Activated naive CD8-positive, alpha-beta T cell (primary cell): ENCODE measurements around the gene TET1.
"Not testable (repeated sequence)": the region's sequence is repeated elsewhere in the genome, so short reads cannot be mapped to it uniquely, and the experiment has no call there.

ENCODE experiments used
- H3K27ac Mint-ChIP-seq: one replicate; pipeline ENCODE4 v1.8.0; 2021; ENCODE audit warnings: mixed read lengths
- H3K27me3 Mint-ChIP-seq: one replicate; pipeline ENCODE4 v1.8.0; 2021; ENCODE audit warnings: mixed read lengths
- H3K36me3 Mint-ChIP-seq: one replicate; pipeline ENCODE4 v1.8.0; 2021; ENCODE audit warnings: mixed read lengths
- H3K4me1 Mint-ChIP-seq: one replicate; pipeline ENCODE4 v1.8.0; 2021; ENCODE audit warnings: low read depth, mixed read lengths
- H3K4me3 Mint-ChIP-seq: one replicate; pipeline ENCODE4 v1.8.0; 2021; ENCODE audit warnings: mild to moderate bottlenecking, mixed read lengths
- H3K9me3 Mint-ChIP-seq: one replicate; pipeline ENCODE4 v1.8.0; 2021; ENCODE audit warnings: low read depth, mixed read lengths

The TET1 gene

DNA sequence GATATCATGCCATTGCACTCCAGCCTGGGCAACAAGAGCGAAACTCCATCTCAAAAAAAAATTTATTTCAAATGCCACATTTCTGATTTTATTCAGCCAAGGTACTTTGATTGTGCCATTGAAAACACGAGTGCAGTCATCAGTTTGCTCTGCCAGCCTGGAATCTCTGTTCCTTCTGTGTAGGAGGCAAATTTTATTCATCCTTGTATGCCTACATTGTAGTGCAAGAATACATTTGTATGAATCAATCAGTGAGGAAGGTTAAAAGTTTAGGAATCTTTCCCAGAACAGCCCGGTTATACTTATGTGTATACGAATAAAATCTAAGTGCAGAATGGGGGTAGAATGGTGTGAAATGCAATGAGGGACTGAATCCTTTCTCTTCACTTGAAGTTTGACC lies 886 bp upstream of the TET1 start:
- Mint-ChIP-seq H3K4me1 (peaks cover 28% of the 10 kb centered on the region), H3K36me3 (peaks cover 2% of the 10 kb centered on the region), H3K27me3 (peaks cover 33% of the 10 kb centered on the region), H3K4me3 (peak overlapping the region; percentile 74), H3K9me3 (no peaks in the 10 kb centered on the region), H3K27ac (no peak overlapping the region)

DNA sequence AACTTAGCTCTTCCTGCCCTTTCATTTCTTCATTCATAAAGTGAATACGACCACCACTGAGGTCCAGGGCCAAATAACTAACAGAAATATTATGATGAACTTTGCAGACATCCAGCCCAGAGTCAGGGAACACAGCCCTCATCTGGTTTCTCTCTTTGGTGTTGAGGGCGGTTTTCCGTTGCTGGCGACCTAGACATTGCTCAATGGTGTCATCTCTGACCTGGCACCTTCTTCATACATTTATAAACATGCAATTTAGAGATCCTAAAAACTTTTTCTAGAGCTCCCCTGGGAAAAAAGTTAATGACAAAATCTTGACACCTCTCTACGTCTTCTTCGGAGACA lies 324 bp upstream of the TET1 start:
- peaks cover 37% of the 10 kb centered on the region for H3K27me3 Mint-ChIP-seq
- H3K27ac Mint-ChIP-seq, result no peak overlapping the region
- peak overlapping the region; percentile 74 for H3K4me3 Mint-ChIP-seq
- no peaks in the 10 kb centered on the region for H3K9me3 Mint-ChIP-seq
- peaks cover 2% of the 10 kb centered on the region for H3K36me3 Mint-ChIP-seq
- H3K4me1 Mint-ChIP-seq, result peaks cover 28% of the 10 kb centered on the region

DNA sequence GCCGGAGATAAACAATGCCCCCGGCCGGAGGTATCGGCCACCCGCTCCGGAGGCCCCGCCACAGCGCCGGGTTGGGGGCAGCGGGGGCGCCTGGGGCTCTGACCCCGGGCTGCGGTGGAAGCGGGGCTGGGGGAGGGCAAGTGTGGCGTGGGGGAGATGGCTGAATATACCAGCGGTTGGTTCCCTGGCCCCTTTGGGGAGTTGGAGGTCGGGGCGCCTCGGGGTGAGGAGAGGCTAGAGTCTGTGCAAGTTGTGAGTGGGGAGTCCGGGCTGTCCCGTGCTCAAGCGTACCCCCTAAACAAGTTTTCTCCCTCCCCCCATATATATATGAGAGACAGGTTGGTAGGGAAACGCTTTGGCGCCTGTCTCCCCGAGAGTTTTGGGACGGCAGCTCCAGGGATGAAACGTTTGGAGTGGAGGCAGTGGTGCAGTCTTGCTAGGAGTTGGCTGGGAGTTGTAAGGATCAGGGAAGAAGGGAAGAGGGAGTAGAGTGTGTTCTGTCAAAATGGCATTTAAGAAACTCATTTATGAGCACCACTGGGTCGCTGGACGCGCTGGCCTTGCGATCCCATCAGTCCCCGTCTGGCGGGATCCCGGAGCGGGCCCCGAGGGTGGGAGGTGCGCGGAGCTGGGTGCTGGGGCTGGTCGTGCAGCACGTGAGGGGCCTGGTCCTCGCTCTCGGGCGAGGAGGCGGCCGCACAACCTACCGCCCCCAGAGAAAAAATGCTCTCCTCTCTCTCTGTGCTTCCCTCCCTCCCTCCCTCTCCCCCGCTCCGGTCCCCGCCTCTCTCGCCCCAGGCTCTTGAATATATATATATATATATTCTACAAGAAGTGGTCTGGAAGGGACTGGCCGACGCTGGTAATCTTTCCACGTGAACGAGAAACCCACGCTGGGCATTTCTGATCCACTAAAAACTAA lies 1.1 kb downstream of the TET1 start:
- Mint-ChIP-seq H3K4me1 (peaks cover 28% of the 10 kb centered on the region), H3K9me3 (no peaks in the 10 kb centered on the region), H3K36me3 (peaks cover 2% of the 10 kb centered on the region), H3K4me3 (peak overlapping the region; percentile 87), H3K27me3 (peaks cover 40% of the 10 kb centered on the region), H3K27ac (no peak overlapping the region)

DNA sequence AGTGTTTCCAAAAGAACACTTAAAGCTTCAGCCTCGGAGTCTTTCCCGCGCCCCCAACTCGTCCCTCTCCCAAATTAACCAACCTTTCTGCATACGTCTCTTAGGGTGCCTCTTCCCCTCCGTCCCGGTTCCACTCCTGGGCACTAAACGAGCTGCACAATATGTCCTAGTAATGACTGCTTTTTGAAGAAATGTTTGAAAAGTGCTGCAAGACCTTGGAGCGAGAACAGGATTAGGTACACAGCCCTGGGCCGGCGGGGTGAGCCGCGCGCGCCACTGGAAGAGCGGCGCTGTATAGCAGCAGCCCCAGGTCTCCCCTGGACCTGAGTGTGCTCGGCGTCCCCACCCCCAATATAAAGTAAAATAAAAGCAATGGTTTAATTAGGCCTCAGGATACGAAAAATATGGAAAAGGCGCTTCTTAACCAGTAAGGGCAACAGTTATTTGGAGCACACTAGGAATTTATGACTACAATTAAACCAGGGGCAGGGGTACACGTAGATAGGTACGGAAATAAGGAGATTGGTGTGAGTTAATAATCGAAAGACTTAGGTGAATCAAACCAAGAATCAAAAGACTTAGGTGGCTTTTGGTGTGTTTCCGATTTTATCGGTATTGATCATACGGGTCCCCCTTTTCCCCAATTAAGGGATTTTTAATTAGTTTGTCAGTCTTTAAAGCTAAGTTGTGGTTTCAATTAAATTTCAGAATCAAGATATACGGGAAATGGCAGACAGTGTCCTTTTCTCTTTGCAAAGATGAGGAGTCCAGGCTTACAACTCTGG lies 1.9 kb downstream of the TET1 start:
- Mint-ChIP-seq H3K36me3 (peaks cover 2% of the 10 kb centered on the region), H3K27me3 (peaks cover 40% of the 10 kb centered on the region), H3K4me1 (peaks cover 28% of the 10 kb centered on the region), H3K4me3 (peak overlapping the region; percentile 79), H3K27ac (no peak overlapping the region), H3K9me3 (no peaks in the 10 kb centered on the region)

DNA sequence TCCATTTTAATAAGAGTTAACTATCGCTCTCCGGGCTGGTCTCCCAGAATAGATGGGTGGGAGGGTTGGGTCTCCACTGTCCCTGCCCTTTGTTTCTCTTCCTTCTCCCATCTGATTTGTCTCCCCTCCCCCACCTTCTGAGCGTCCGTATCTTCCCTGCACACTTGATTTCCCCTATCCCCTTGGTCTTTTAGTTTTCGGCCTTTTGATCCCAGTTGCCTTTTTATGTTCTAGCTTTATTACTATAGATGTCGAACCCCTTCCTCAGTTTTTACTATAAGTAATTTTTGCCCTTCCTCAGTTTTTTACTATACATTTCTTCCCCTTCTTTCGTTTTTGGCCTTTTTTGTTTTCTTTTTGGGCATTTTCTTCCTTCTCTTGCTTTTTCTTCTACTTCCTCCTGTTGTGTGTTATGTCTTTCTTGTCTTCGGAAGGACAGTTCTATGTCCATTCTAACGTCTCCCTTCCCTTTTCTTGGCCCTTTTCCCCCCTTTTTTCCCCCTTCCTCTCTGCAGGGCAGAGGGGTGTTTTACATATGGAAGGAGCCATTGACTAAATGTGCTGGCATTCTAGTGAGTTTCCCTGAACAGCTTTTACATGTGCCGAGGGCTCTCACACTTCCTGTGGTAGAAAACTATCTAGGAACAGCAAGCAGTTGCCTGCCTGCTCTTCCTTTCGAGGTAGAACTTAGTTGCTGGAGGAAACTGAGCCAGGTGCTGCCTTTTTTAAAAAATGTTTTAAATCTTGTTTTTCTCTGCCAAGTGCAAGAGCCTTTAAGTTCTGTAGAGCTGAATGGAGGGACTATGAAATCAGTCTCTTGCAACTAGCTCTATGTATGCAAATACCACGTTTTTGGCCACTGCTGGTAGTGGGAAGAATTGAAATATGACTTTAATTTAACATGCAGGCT lies 2.8 kb downstream of the TET1 start:
- H3K4me1 Mint-ChIP-seq, result peaks cover 28% of the 10 kb centered on the region
- H3K9me3 Mint-ChIP-seq, result no peaks in the 10 kb centered on the region
- no peak overlapping the region for H3K27ac Mint-ChIP-seq
- peak overlapping the region; percentile 79 for H3K4me3 Mint-ChIP-seq
- H3K36me3 Mint-ChIP-seq, result peaks cover 2% of the 10 kb centered on the region
- H3K27me3 Mint-ChIP-seq, result peaks cover 40% of the 10 kb centered on the region

DNA sequence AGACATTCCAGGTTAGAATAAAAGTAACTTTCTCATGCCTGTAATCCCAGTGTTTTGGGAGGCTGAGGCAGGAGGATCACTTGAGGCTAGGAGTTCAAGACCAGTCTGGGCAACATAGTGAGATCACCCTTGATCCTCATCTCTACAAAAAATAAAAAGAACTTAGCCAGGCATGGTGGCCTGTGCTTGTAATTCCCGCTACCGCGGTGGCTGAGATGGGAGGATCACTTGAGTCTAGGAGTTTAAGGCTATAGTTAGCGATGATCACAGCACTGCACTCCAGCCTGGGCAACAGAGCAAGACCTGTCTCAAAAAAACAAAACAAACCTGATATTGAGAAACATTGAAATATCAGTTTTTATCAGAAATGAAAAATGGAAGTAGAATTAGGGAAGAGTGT lies 4.6 kb downstream of the TET1 start:
- H3K9me3 Mint-ChIP-seq, result no peaks in the 10 kb centered on the region
- peaks cover 27% of the 10 kb centered on the region for H3K27me3 Mint-ChIP-seq
- peaks cover 2% of the 10 kb centered on the region for H3K36me3 Mint-ChIP-seq
- no peak overlapping the region for H3K4me3 Mint-ChIP-seq
- peaks cover 24% of the 10 kb centered on the region for H3K4me1 Mint-ChIP-seq
- H3K27ac Mint-ChIP-seq, result no peak overlapping the region

DNA sequence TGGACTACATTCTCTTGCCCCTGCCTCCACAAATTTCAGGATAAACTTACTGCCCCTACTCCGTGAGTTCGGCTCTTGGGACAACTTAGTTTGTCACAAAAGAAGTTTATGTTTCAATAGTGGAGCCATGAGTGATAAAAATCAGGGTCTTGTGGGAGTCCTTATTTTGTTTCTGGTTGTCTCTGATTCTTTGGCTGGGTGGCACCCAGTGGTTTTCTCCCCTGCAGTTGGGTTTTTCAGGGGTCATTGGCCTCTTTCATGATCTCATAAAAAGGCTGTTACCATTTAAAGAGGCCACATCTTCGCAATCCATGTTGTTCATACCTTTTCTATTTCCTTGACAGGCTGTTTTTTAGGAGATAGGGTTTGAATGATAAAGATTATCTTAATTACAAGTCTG lies 5.5 kb downstream of the TET1 start:
- Mint-ChIP-seq H3K4me1 (peaks cover 21% of the 10 kb centered on the region), H3K4me3 (no peak overlapping the region), H3K27me3 (peaks cover 24% of the 10 kb centered on the region), H3K27ac (no peak overlapping the region), H3K36me3 (peaks cover 2% of the 10 kb centered on the region), H3K9me3 (no peaks in the 10 kb centered on the region)

DNA sequence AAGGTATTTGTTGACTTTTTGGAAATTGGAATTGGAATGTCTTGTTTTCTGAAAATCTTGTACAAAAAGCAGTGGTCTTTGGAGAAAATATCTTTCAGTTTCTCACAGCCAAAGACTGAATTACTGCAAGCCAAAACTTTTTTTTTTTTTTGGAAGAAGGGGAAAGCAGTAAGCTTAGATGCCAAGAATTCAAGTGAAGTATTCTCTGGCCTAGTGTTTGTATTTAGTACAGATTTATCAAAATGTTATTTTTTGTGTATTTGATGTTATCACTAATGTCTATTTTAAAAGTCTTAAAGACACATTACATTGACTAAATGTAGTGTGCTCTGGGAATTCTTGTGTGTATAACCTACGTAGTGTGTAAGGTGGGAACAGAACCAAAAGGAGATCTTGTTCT lies 6.2 kb downstream of the TET1 start:
- Mint-ChIP-seq H3K27me3 (peaks cover 21% of the 10 kb centered on the region), H3K4me1 (peaks cover 18% of the 10 kb centered on the region), H3K9me3 (no peaks in the 10 kb centered on the region), H3K27ac (no peak overlapping the region), H3K36me3 (no peaks in the 10 kb centered on the region), H3K4me3 (no peak overlapping the region)

DNA sequence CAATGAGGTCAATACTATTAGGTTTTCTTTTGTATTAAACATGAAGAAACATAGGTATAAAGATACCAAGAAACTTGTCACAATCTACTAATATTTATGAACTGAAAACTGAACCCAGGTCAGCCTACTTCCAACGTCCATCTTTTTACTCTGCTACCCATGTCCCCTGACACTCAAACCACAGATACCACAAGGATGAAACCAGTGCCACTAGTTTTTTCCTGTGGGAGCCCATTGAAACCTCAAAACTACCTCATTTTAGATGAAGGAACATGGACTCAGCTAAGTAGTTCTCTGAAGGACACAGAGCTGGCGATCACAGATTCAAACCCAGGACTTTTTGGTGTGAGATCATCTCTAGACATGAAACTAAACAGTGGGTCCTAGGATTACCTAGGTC lies 6.8 kb downstream of the TET1 start:
- Mint-ChIP-seq H3K27ac (no peak overlapping the region), H3K9me3 (no peaks in the 10 kb centered on the region), H3K4me3 (no peak overlapping the region), H3K4me1 (peaks cover 14% of the 10 kb centered on the region), H3K27me3 (peaks cover 18% of the 10 kb centered on the region), H3K36me3 (no peaks in the 10 kb centered on the region)

DNA sequence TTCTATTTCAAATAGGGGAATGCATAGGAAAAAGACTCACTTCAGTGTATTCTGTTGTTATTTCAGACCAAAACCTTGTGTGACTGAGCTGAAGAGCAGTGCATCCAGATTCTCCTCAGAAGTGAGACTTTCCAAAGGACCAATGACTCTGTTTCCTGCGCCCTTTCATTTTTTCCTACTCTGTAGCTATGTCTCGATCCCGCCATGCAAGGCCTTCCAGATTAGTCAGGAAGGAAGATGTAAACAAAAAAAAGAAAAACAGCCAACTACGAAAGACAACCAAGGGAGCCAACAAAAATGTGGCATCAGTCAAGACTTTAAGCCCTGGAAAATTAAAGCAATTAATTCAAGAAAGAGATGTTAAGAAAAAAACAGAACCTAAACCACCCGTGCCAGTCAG lies 12.0 kb downstream of the TET1 start:
- Mint-ChIP-seq H3K27ac (no peak overlapping the region), H3K27me3 (no peaks in the 10 kb centered on the region), H3K36me3 (no peaks in the 10 kb centered on the region), H3K9me3 (no peaks in the 10 kb centered on the region), H3K4me3 (no peak overlapping the region), H3K4me1 (peaks cover 13% of the 10 kb centered on the region)

DNA sequence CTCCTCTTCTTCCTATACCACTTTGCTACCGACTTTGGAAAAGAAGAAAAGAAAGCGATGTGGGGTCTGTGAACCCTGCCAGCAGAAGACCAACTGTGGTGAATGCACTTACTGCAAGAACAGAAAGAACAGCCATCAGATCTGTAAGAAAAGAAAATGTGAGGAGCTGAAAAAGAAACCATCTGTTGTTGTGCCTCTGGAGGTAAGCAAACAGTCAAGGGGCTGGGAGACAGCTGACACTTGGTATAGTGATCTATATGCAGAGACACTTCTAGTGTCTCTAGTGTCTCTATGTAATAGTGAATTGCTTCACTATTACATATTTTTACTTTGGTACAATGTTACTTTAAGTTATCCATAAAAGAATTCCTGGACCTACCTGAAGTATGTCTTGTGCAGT lies 13.9 kb downstream of the TET1 start:
- Mint-ChIP-seq H3K27ac (no peak overlapping the region), H3K4me1 (peaks cover 13% of the 10 kb centered on the region), H3K27me3 (no peaks in the 10 kb centered on the region)

DNA sequence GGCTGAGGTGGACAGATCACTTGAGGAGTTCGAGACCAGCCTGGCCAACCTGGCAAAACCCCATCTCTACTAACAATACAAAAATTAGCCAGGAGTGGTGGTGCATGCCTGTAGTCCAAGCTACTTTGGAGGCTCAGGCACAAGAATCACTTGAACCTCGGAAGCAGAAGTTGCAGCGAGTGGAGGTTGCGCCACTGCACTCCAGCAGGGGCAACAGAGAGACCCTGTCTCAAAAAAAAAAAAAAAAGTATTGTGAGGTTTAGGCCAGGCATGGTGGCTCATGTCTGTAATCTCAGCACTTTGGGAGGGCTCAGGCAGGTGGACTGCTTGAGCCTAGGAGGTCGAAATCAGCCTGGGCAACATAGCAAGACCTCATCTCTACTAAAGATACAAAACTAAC lies 16.0 kb downstream of the TET1 start:
- no peaks in the 10 kb centered on the region for H3K27me3 Mint-ChIP-seq
- peaks cover 13% of the 10 kb centered on the region for H3K4me1 Mint-ChIP-seq
- no peak overlapping the region for H3K4me3 Mint-ChIP-seq
- H3K36me3 Mint-ChIP-seq, result no peaks in the 10 kb centered on the region
- no peak overlapping the region for H3K27ac Mint-ChIP-seq
- no peaks in the 10 kb centered on the region for H3K9me3 Mint-ChIP-seq

More for the DNA sequence above, 13.9 kb downstream of the TET1 start:
- H3K36me3 Mint-ChIP-seq, result no peaks in the 10 kb centered on the region
- no peaks in the 10 kb centered on the region for H3K9me3 Mint-ChIP-seq
- H3K4me3 Mint-ChIP-seq, result no peak overlapping the region

DNA sequence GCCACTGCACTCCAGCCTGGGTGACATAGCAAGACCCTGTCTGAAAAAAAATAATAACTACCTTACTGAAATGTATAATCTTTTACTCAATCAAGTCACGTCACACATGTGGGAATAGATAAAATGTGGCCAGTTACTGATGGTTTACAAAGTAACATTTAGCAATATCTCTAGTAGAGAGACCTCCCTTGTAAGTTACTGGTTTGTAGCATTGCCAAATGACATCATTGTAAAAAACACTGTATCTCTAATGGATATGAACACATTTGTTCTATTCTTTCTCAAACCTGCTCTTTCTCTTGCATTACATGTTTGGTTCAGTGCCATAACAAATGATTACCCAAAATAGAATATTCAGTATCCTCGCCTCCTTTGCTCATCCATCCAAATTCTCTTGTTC lies 18.8 kb downstream of the TET1 start:
- H3K4me1 Mint-ChIP-seq, result no peaks in the 10 kb centered on the region
- H3K9me3 Mint-ChIP-seq, result no peaks in the 10 kb centered on the region
- no peaks in the 10 kb centered on the region for H3K27me3 Mint-ChIP-seq
- no peaks in the 10 kb centered on the region for H3K36me3 Mint-ChIP-seq
- no peak overlapping the region for H3K27ac Mint-ChIP-seq
- H3K4me3 Mint-ChIP-seq, result no peak overlapping the region

DNA sequence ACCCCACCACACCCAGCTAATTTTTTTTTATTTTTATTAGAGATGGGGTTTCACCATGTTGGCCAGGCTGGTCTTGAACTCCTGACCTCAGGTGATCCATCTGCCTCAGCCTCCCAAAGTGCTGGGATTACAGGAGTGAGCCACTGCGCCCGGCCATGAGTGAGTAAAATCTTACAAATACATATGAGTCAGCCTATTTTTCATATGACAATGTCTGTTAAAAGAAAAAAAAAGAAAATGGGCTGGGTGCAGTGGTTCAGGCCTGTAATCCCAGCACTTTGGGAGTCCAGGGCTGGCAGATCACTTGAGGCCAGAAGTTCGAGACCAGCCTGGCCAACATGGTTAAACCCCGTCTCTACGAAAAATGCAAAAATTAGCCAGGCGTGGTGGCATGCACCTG lies 24.1 kb downstream of the TET1 start:
- not testable (repeated sequence) for H3K4me3 Mint-ChIP-seq, H3K27ac Mint-ChIP-seq, H3K36me3 Mint-ChIP-seq, H3K27me3 Mint-ChIP-seq, H3K4me1 Mint-ChIP-seq, H3K9me3 Mint-ChIP-seq
